Naive thymus-derived CD8-positive, alpha-beta T cell (primary cell): ENCODE results near the gene ITGAE. TPM values are rescaled to one million over a fixed set of nuclear protein-coding genes. Genes with fewer than 3 reads are reported as not detected.

Experiments used
- ATAC-seq, 2 donors: fragments of 150-1000 bp; cut with Tn5 transposase in 1 of 2; sonication (Bioruptor Pico), chemical (Tn5 transposase) in 1 of 2; 1 replicate in 1 of 2; 2 replicates in 1 of 2; pipeline ENCODE4 v1.10.0; 2021; ENCODE audit warnings: mild to moderate bottlenecking in 2 of 2, moderate library complexity in 2 of 2
- POLR2A ChIA-PET: fragments of 350-600 bp; sonication (Branson Sonifier 250); formaldehyde crosslinking; loops from one replicate; lab custom pipeline; 2021; ENCODE audit warnings: antibody characterized with exemption; lab: Charles Lee
- DNase-seq, 10 donors: peaks; one replicate each; pipeline versions ENCODE4 v3.0.0 to v3.0.0-alpha.2; 2020 to 2022
- H3K27ac Mint-ChIP-seq, 10 donors: one replicate each; pipeline ENCODE4 v1.8.0; 2020 to 2022; ENCODE audit warnings: mild to moderate bottlenecking in 10 of 10, mixed read lengths in 10 of 10, moderate library complexity in 4 of 10, inconsistent platforms in 1 of 10
- H3K27me3 Mint-ChIP-seq, 5 donors: one replicate each; pipeline ENCODE4 v1.8.0; 2021 to 2022; ENCODE audit warnings: mixed read lengths in 5 of 5
- H3K36me3 Mint-ChIP-seq, 3 donors: one replicate each; pipeline ENCODE4 v1.8.0; 2020 to 2022; ENCODE audit warnings: mixed read lengths in 3 of 3, mild to moderate bottlenecking in 2 of 3, inconsistent platforms in 1 of 3
- H3K4me1 Mint-ChIP-seq, 4 donors: one replicate each; pipeline ENCODE4 v1.8.0; 2021 to 2022; ENCODE audit warnings: mixed read lengths in 4 of 4
- H3K4me3 Mint-ChIP-seq, 10 donors: one replicate each; pipeline ENCODE4 v1.8.0; 2020 to 2022; ENCODE audit warnings: mild to moderate bottlenecking in 10 of 10, mixed read lengths in 10 of 10, moderate library complexity in 6 of 10, inconsistent platforms in 1 of 10
- H3K9me3 Mint-ChIP-seq, 9 donors: one replicate each; pipeline ENCODE4 v1.8.0; 2020 to 2022; ENCODE audit warnings: mixed read lengths in 9 of 9, mild to moderate bottlenecking in 3 of 9, inconsistent platforms in 1 of 9, moderate library complexity in 1 of 9
- polyA plus RNA-seq, 3 donors: library from polyadenylated mRNA; unstranded; fragments of 300-500 nt; fragmentation: Illumina TruSeq; gene quantifications; one replicate each; pipeline ENCODE4 v1.2.3, GENCODE V29; 2021
- total RNA-seq, 8 experiments: library from RNA in 2 of 8; stranded (reverse) in 2 of 8; gene quantifications; one replicate each; pipeline ENCODE4 v1.2.3 and lab custom pipeline; 2021 to 2026

Gene ITGAE
- total and polyA plus RNA-seq, 5 experiments from 2014 or later = 24.5 to 58.1 (median 52.7) TPM

GRCh38 chr17:3667366-3668278 is 133.4 kb downstream of the ITGAE start:
- Mint-ChIP-seq H3K4me1 (peaks cover 14 to 31% (median 28%) of the 10 kb centered on the region in 4 donors), H3K27me3 (no peaks in the 10 kb centered on the region), H3K36me3 (peaks cover 0 to 14% (median 0%) of the 10 kb centered on the region in 3 donors), H3K4me3 (peak overlapping the region; percentile 79 to 94 (median 90)), H3K27ac (peak overlapping the region in 6 of 10 donors; percentile 29 to 82 (median 51)), H3K9me3 (no peaks in the 10 kb centered on the region)
- ATAC-seq (no peak), DNase-seq (no peak)
- POLR2A ChIA-PET = interaction anchor here (0.5 to 1.3 kb wide), 5 partner anchors 31 to 93 kb away, joined by 3 to 13 read pairs (median 4); partner anchors contain the start of genes CTNS and SHPK

- ATAC-seq (no peak), DNase-seq (no peak)
- Mint-ChIP-seq H3K27me3 (no peaks in the 10 kb centered on the region), H3K27ac (peak overlapping the region in 2 of 10 donors; percentile 63 to 85), H3K4me1 (peaks cover 11 to 29% (median 27%) of the 10 kb centered on the region in 4 donors), H3K4me3 (peak overlapping the region; percentile 25 to 94 (median 52)), H3K36me3 (peaks cover 0 to 11% (median 0%) of the 10 kb centered on the region in 3 donors), H3K9me3 (no peaks in the 10 kb centered on the region)
- POLR2A ChIA-PET = interaction anchor here (0.5 to 1.3 kb wide), 2 partner anchors 17 to 30 kb away, joined by 4 to 13 read pairs; partner anchors contain the start of genes CTNS and SHPK
Observed at GRCh38 chr17:3666516-3666915, 134.5 kb downstream of the ITGAE start.

DNA sequence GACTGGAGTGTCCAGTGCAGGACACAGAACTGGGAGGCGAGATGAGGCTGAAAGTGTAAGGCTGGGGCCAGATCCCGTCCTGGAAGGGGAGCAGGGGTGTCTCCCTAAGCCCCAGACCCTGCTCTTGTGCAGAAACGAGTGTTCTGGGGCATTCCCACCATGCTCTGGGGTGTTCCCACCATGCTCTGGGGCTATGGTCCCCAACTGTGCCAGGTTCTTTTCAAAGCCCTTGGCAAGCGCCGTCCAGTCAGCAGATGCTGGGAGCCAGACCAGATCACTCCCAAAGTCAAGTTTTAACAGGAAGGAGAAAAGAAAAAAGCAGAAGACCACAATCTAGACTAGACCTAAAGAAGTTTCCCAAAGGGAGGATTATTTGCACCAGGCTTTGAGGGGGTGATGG is 135.2 kb downstream of the ITGAE start:
- Mint-ChIP-seq H3K4me3 (peak overlapping the region in 9 of 10 donors; percentile 25 to 94 (median 52)), H3K36me3 (peaks cover 0 to 5% (median 0%) of the 10 kb centered on the region in 3 donors), H3K27ac (peak overlapping the region in 2 of 10 donors; percentile 40 to 85), H3K4me1 (peaks cover 11 to 27% (median 26%) of the 10 kb centered on the region in 4 donors), H3K9me3 (no peaks in the 10 kb centered on the region), H3K27me3 (no peaks in the 10 kb centered on the region)
- ATAC-seq = no peak
- DNase-seq = no peak
- POLR2A ChIA-PET = no interaction called here

Other genes with a start within 250 kb of the ITGAE start
- gene TRPV3, start 243.4 kb downstream of the ITGAE start, total RNA-seq = under 1 TPM; 0.13 to 0.38 TPM
- under 1 TPM in 1 of 3 donors, not detected in 2; 0.47 TPM for gene TRPV3, start 243.4 kb downstream of the ITGAE start, polyA plus RNA-seq
- gene TRPV1, start 191.8 kb downstream of the ITGAE start, total RNA-seq = 1 to 10 TPM; 5.9 to 9.3 TPM
- under 1 TPM in 2 of 3 donors, not detected in 1; 0.34 to 0.79 TPM for gene TRPV1, start 191.8 kb downstream of the ITGAE start, polyA plus RNA-seq
- gene SHPK, start 164.9 kb downstream of the ITGAE start, total RNA-seq = 10 to 100 TPM in 1 of 2 experiments, 1 to 10 TPM in 1; 8.8 to 10.1 TPM
- gene SHPK, start 164.9 kb downstream of the ITGAE start, polyA plus RNA-seq = 1 to 10 TPM; 3.5 to 7.1 (median 4.7) TPM
- 10 to 100 TPM in 1 of 2 experiments, 1 to 10 TPM in 1; 9.8 to 11.7 TPM for gene CTNS, start 164.4 kb downstream of the ITGAE start, total RNA-seq
- 1 to 10 TPM; 4.5 to 9.5 (median 8.7) TPM for gene CTNS, start 164.4 kb downstream of the ITGAE start, polyA plus RNA-seq
- gene TAX1BP3, start 132.6 kb downstream of the ITGAE start, total RNA-seq = 10 to 100 TPM; 12.0 to 14.6 TPM
- 10 to 100 TPM; 26.6 to 28.1 (median 27.4) TPM for gene TAX1BP3, start 132.6 kb downstream of the ITGAE start, polyA plus RNA-seq
- 10 to 100 TPM; 29.8 TPM for gene EMC6, start 132.4 kb downstream of the ITGAE start, total RNA-seq
- gene EMC6, start 132.4 kb downstream of the ITGAE start, polyA plus RNA-seq = 10 to 100 TPM; 83.3 to 97.0 (median 92.5) TPM
- gene P2RX5, start 105.0 kb downstream of the ITGAE start, total RNA-seq = 10 to 100 TPM; 22.1 to 23.7 TPM
- 10 to 100 TPM; 15.6 to 23.6 (median 16.7) TPM for gene P2RX5, start 105.0 kb downstream of the ITGAE start, polyA plus RNA-seq
- gene HASPIN, start 77.3 kb downstream of the ITGAE start, total RNA-seq = under 1 TPM; 0.38 to 0.57 TPM
- under 1 TPM in 2 of 3 donors, not detected in 1; 0.13 to 0.28 TPM for gene HASPIN, start 77.3 kb downstream of the ITGAE start, polyA plus RNA-seq
- gene NCBP3, start 45.1 kb upstream of the ITGAE start, total RNA-seq = 10 to 100 TPM; 51.1 to 52.0 TPM
- 10 to 100 TPM in 1 of 3 donors, 1 to 10 TPM in 2; 9.3 to 15.5 (median 9.3) TPM for gene NCBP3, start 45.1 kb upstream of the ITGAE start, polyA plus RNA-seq
- gene CAMKK1, start 91.9 kb upstream of the ITGAE start, total RNA-seq = 1 to 10 TPM; 5.0 to 5.3 TPM
- gene CAMKK1, start 91.9 kb upstream of the ITGAE start, polyA plus RNA-seq = 1 to 10 TPM in 1 of 3 donors, under 1 TPM in 2; 0.33 to 1.5 (median 0.77) TPM
- 1 to 10 TPM; 1.1 to 1.6 TPM for gene P2RX1, start 115.3 kb upstream of the ITGAE start, total RNA-seq
- not detected for gene P2RX1, start 115.3 kb upstream of the ITGAE start, polyA plus RNA-seq
- gene ATP2A3, start 163.2 kb upstream of the ITGAE start, total RNA-seq = 100 to 1,000 TPM; 140 to 144 TPM
- gene ATP2A3, start 163.2 kb upstream of the ITGAE start, polyA plus RNA-seq = 10 to 100 TPM; 37.4 to 71.3 (median 47.7) TPM